H9 (cell line): ENCODE results near the gene PGLYRP3. TPM values are rescaled to one million over a fixed set of nuclear protein-coding genes. Genes with fewer than 3 reads are reported as not detected.

Experiments used
- DNase-seq: peaks from one replicate; pipeline ENCODE4 v3.0.0-alpha.2; 2017
- H2AFZ ChIP-seq: one replicate; pipeline ENCODE4 v1.6.1; 2013; ENCODE audit warnings: mild to moderate bottlenecking, low read length, control low read depth, moderate library complexity
- H2AK5ac ChIP-seq: 2 replicates; pipeline ENCODE4 v1.6.1; 2013; ENCODE audit warnings: low read length, control low read depth, mixed read lengths; ENCODE audit not compliant: insufficient read length
- H2BK120ac ChIP-seq: one replicate; pipeline ENCODE4 v1.6.1; 2013; ENCODE audit warnings: low read depth, mild to moderate bottlenecking, low read length, control low read depth, inconsistent platforms; ENCODE audit not compliant: poor library complexity, severe bottlenecking
- H2BK12ac ChIP-seq: 2 replicates; pipeline ENCODE4 v1.6.1; 2013; ENCODE audit warnings: low read length, control low read depth, mixed read lengths, low read depth; ENCODE audit not compliant: insufficient read length
- H2BK15ac ChIP-seq: 2 replicates; pipeline ENCODE4 v1.6.1; 2013; ENCODE audit warnings: low read depth, low read length, control low read depth
- H2BK20ac ChIP-seq: one replicate; pipeline ENCODE4 v1.6.1; 2013; ENCODE audit warnings: low read depth, mild to moderate bottlenecking, low read length, control low read depth, inconsistent platforms; ENCODE audit not compliant: poor library complexity, severe bottlenecking
- H2BK5ac ChIP-seq: 2 replicates; pipeline ENCODE4 v1.6.1; 2013; ENCODE audit warnings: low read length, control low read depth, mixed read lengths; ENCODE audit not compliant: insufficient read length
- H3K14ac ChIP-seq: 2 replicates; pipeline ENCODE4 v1.6.1; 2013; ENCODE audit warnings: low read length, control low read depth; ENCODE audit not compliant: insufficient read depth
- H3K18ac ChIP-seq: 2 replicates; pipeline ENCODE4 v1.6.1; 2013; ENCODE audit warnings: low read depth, mild to moderate bottlenecking, mixed read lengths, low read length, control low read depth; ENCODE audit not compliant: insufficient read length
- H3K23ac ChIP-seq: 2 replicates; pipeline ENCODE4 v1.6.1; 2013; ENCODE audit warnings: low read length, control low read depth, mixed read lengths, low read depth; ENCODE audit not compliant: insufficient read length
- H3K23me2 ChIP-seq: 2 replicates; pipeline ENCODE4 v1.6.1; 2013; ENCODE audit warnings: low read depth, mild to moderate bottlenecking, mixed read lengths, low read length, control low read depth; ENCODE audit not compliant: insufficient read length, poor library complexity, severe bottlenecking
- H3K27ac ChIP-seq: 2 replicates; pipeline ENCODE4 v1.5.1; 2013; ENCODE audit warnings: low read length, control low read depth, mixed read lengths, low read depth; ENCODE audit not compliant: insufficient read length
- H3K27me3 ChIP-seq: 2 replicates; pipeline ENCODE4 v1.6.1; 2013; ENCODE audit warnings: low read length, control low read depth, inconsistent platforms; ENCODE audit not compliant: insufficient read depth
- H3K4ac ChIP-seq: 2 replicates; pipeline ENCODE4 v1.6.1; 2013; ENCODE audit warnings: low read depth, mild to moderate bottlenecking, control low read depth, inconsistent platforms, low read length, moderate library complexity
- H3K4me1 ChIP-seq: 2 replicates; pipeline ENCODE4 v1.6.1; 2013; ENCODE audit warnings: low read length, control low read depth, inconsistent platforms; ENCODE audit not compliant: insufficient read depth
- H3K4me2 ChIP-seq: 2 replicates; pipeline ENCODE4 v1.6.1; 2013; ENCODE audit warnings: low read length, control low read depth, mixed read lengths; ENCODE audit not compliant: insufficient read length, insufficient read depth
- H3K56ac ChIP-seq: 2 replicates; pipeline ENCODE4 v1.6.1; 2013; ENCODE audit warnings: low read depth, mild to moderate bottlenecking, mixed read lengths, low read length, control low read depth; ENCODE audit not compliant: insufficient read length
- H3K79me1 ChIP-seq: 2 replicates; pipeline ENCODE4 v1.6.1; 2013; ENCODE audit warnings: low read depth, mild to moderate bottlenecking, moderate library complexity, low read length, control low read depth, inconsistent platforms; ENCODE audit not compliant: insufficient read depth, poor library complexity, severe bottlenecking
- H3K79me2 ChIP-seq: 2 replicates; pipeline ENCODE4 v1.6.1; 2013; ENCODE audit warnings: low read length, control low read depth, inconsistent platforms; ENCODE audit not compliant: insufficient read depth
- H3K9ac ChIP-seq: 2 replicates; pipeline ENCODE4 v1.6.1; 2013; ENCODE audit warnings: low read length, control low read depth, mixed read lengths; ENCODE audit not compliant: insufficient read length; ENCODE audit errors: extremely low read depth
- H3K9me3 ChIP-seq: one replicate; pipeline ENCODE4 v1.6.1; 2013; ENCODE audit warnings: low read depth, low read length, inconsistent platforms; ENCODE audit not compliant: control insufficient read depth
- H3T11ph ChIP-seq: one replicate; pipeline ENCODE4 v1.6.1; 2013; ENCODE audit warnings: mild to moderate bottlenecking, low read length, control low read depth, inconsistent platforms
- H4K20me1 ChIP-seq: one replicate; pipeline ENCODE4 v1.6.1; 2013; ENCODE audit not compliant: control insufficient read depth, insufficient read length, insufficient read depth
- H4K5ac ChIP-seq: 2 replicates; pipeline ENCODE4 v1.6.1; 2013; ENCODE audit warnings: low read depth, mild to moderate bottlenecking, mixed read lengths, low read length, control low read depth; ENCODE audit not compliant: insufficient read length
- H4K8ac ChIP-seq: replicated peaks from 2 replicates; pipeline ENCODE4 v1.6.1; 2013; ENCODE audit warnings: low read length, control low read depth, mixed read lengths, low read depth; ENCODE audit not compliant: insufficient read length
- H4K91ac ChIP-seq: 2 replicates; pipeline ENCODE4 v1.6.1; 2013; ENCODE audit warnings: low read depth, mild to moderate bottlenecking, moderate library complexity, mixed read lengths, low read length, control low read depth; ENCODE audit not compliant: insufficient read length
- H3K27ac Mint-ChIP-seq, 3 experiments: 2 replicates in 2 of 3; 3 replicates in 1 of 3; pipeline ENCODE4 v1.8.0; 2020 to 2021; ENCODE audit warnings: mixed read lengths in 3 of 3, mild to moderate bottlenecking in 1 of 3, moderate library complexity in 1 of 3
- H3K27me3 Mint-ChIP-seq: 2 replicates; pipeline ENCODE4 v1.8.0; 2021; ENCODE audit warnings: low read depth, mild to moderate bottlenecking, moderate library complexity, mixed read lengths
- H3K36me3 Mint-ChIP-seq, 3 experiments: 2 replicates in 2 of 3; 3 replicates in 1 of 3; pipeline ENCODE4 v1.8.0; 2020 to 2021; ENCODE audit warnings: low read depth in 3 of 3, mixed read lengths in 3 of 3; ENCODE audit not compliant: insufficient read depth in 1 of 3
- H3K4me1 Mint-ChIP-seq, 2 experiments: 2 replicates each; pipeline ENCODE4 v1.8.0; 2020; ENCODE audit warnings: mixed read lengths in 2 of 2
- H3K4me3 Mint-ChIP-seq, 2 experiments: 2 replicates in 1 of 2; 3 replicates in 1 of 2; pipeline ENCODE4 v1.8.0; 2020 to 2021; ENCODE audit warnings: mild to moderate bottlenecking in 2 of 2, mixed read lengths in 2 of 2, moderate library complexity in 1 of 2
- H3K9me3 Mint-ChIP-seq, 2 experiments: 2 replicates in 1 of 2; 3 replicates in 1 of 2; pipeline ENCODE4 v1.8.0; 2020; ENCODE audit warnings: mild to moderate bottlenecking in 2 of 2, mixed read lengths in 2 of 2, moderate library complexity in 1 of 2
- CTCF ChIP-seq: fragments of 200-600 bp; sonication (generic); conservative IDR thresholded peaks from 3 replicates; pipeline ENCODE4 v1.8.0; 2021; ENCODE audit warnings: antibody characterized with exemption, mild to moderate bottlenecking
- total RNA-seq: library from RNA; stranded (reverse); gene quantifications from 2 replicates; pipeline ENCODE4 v1.2.1, GENCODE V29; 2021

The PGLYRP3 gene
- total RNA-seq, 1 experiment from 2014 or later, result not detected

- H3K27ac Mint-ChIP-seq, result no peak overlapping the region
- Histone ChIP-seq H2BK120ac (no peak overlapping the region), H3K9me3 (no peaks in the 10 kb centered on the region), H3K9ac (no peak overlapping the region), H3K18ac (no peak overlapping the region), H2BK15ac (no peak overlapping the region), H3K4me1 (no peaks in the 10 kb centered on the region), H3K14ac (no peak overlapping the region), H3K27ac (no peak overlapping the region), H2AK5ac (no peak overlapping the region), H4K91ac (no peak overlapping the region), H3T11ph (no peak overlapping the region), H4K20me1 (no peaks in the 10 kb centered on the region), H3K4ac (no peak overlapping the region), H2BK12ac (no peak overlapping the region), H3K23ac (no peak overlapping the region), H3K27me3 (no peaks in the 10 kb centered on the region), H4K8ac (no peak overlapping the region), H3K23me2 (no peaks in the 10 kb centered on the region), H3K79me1 (no peaks in the 10 kb centered on the region), H2AFZ (no peak overlapping the region), H3K79me2 (no peaks in the 10 kb centered on the region), H2BK20ac (no peak overlapping the region), H2BK5ac (no peak overlapping the region), H4K5ac (no peak overlapping the region), H3K4me2 (no peak overlapping the region), H3K56ac (no peak overlapping the region)
- H3K9me3 Mint-ChIP-seq, result peaks cover 5 to 13% of the 10 kb centered on the region in 2 experiments; a peak in 4 of 5 replicates
- no peak for TF ChIP-seq CTCF
- H3K4me1 Mint-ChIP-seq, result no peaks in the 10 kb centered on the region
- H3K27me3 Mint-ChIP-seq, result peaks cover 6% of the 10 kb centered on the region
- no peaks in the 10 kb centered on the region for H3K36me3 Mint-ChIP-seq
- no peak for DNase-seq
- no peak overlapping the region for H3K4me3 Mint-ChIP-seq
Observed at GRCh38 chr1:153336650-153337049, 23.9 kb upstream of the PGLYRP3 start.
